Cardiac fibroblast (primary cell): ENCODE data around the gene ZNF22.
A peak's percentile ranks its signal among the peaks of the same experiment; 100 is the strongest.

ENCODE experiments used
- DNase-seq, 2 donors: peaks; one replicate each; pipeline versions ENCODE4 v3.0.0 to v3.0.0-alpha.2; 2010; ENCODE audit warnings: low read depth in 2 of 2
- H3K4me3 ChIP-seq, 2 donors: replicated peaks in 1 of 2; 1 replicate in 1 of 2; 2 replicates in 1 of 2; pipeline ENCODE4 v1.5.1; 2011; ENCODE audit warnings: low read depth in 2 of 2, low read length in 2 of 2, mild to moderate bottlenecking in 2 of 2, moderate library complexity in 1 of 2
- CTCF ChIP-seq: IDR thresholded peaks from one replicate; pipeline ENCODE4 v1.5.1; 2011; ENCODE audit warnings: low read depth, mild to moderate bottlenecking, low read length, inconsistent platforms

Gene ZNF22

DNA sequence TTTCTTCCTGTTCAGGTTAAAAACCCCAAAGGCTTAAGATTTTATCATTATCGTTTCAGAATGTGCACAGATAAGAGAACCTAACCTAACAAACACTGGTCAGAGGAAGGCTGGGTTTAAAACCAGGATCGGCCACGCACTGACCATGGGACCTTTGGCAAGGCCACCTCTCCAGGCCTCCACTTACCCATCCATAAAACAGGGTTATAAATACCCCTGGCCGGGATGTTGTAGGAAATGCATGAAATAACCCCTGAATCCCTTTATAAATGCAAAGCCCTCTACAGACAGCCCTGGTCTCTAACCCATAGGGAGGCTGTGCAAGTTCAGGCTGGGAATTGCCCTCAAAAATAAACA lies 22.5 kb upstream of the ZNF22 start:
- no peak for TF ChIP-seq CTCF
- H3K4me3 ChIP-seq, result peak overlapping the region; percentile 72 to 73
- no peak for DNase-seq

GRCh38 chr10:44978570-44979280 lies 22.0 kb upstream of the ZNF22 start, which contains the start of gene DEPP1:
DEPP1 (minus strand) TSS chr10:44978809; CDS start chr10:44978030, 779 bp downstream.
- peak within 1 kb of the TSS; percentile 72 to 73 for H3K4me3 ChIP-seq
- peak; percentile 14 for TF ChIP-seq CTCF
- DNase-seq, result peak; percentile 90 to 98

DNA sequence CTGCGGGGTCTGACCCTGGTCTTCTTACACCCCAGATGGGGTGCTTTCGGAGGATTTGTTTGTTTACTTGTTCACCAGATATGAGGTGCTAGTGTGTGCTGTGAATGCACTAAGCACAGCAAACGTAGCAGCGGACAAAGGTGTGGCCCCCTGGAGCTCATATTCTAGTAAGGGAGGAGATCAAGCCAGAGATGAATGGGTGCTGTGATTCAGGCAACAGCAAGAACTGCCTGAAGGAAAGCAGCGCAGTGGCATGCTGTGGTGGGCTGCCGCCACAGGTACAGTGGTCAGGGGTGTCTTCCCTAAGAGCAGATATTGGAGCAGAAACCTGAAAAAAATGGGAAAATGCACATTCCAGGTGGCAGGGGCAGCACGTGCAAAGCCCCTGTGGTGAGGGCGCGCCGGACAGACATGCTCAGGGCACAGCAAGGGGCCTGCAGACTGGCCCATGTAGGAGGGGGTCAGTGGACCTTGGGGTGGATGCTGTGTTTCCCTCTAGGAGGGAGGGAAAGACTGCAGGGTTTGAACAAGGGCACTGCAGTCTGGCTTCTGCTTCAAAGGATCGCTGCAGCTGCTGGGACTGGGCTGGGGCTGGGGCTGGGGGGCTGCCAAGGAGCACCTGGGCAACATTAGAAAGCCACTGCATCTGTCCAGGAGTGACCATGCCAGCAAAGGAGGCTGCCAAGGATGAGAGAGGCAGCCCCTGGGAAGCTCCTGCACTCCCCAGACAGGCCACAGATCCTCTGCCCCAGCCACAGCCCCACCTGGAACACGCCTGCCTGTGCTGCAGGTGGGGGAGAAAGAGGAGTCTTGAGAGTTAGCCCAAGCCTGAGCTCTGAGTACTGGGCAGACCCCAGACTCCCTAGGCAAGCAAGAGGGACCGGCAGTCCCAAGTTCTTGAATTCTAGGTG lies 21.2 kb upstream of the ZNF22 start:
- no peak for DNase-seq
- TF ChIP-seq CTCF, result no peak
- H3K4me3 ChIP-seq, result no peak overlapping the region

DNA sequence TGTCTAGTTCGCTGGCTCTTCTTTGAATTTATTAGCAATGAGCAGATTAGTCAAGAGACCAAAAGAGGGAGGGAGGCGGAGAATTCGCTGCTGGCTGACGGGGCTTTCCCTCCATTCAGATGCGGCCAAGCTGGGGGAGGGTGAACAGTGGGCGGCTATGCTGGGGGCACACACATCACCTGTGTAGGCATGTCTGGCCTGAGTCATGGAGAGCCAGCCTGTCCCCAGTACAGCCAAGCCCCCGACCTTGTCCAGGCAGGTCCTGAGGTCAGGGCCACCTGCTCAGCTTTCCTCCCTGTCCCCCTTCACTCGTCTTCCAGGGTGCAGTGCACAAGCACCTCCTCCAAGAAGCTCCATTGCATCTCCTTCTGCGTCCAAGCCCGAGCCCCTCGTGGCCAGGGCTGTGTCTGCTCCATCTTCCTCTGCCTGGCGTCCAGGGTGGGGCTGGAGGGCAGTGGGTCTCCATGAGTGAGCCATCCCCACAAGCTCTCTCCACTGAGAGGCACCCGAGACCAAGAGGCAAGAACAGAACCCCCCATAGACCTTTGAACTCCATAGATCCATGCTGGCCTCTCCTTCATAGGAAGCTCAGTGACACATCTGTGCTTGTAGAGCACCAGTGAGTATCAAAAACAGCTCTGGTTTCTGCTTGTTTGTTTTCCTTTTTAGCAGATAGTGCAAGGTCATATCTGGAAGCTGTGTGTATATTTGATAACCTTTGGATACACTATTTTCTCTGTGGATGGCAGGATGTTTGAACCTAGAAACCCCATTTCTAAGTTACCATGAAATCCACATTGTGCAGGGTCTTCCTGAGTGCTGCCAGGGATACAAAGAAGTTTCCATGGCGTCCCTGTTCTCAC lies 20.2 kb upstream of the ZNF22 start:
- no peak overlapping the region for H3K4me3 ChIP-seq
- DNase-seq, result no peak
- TF ChIP-seq CTCF, result no peak

DNA sequence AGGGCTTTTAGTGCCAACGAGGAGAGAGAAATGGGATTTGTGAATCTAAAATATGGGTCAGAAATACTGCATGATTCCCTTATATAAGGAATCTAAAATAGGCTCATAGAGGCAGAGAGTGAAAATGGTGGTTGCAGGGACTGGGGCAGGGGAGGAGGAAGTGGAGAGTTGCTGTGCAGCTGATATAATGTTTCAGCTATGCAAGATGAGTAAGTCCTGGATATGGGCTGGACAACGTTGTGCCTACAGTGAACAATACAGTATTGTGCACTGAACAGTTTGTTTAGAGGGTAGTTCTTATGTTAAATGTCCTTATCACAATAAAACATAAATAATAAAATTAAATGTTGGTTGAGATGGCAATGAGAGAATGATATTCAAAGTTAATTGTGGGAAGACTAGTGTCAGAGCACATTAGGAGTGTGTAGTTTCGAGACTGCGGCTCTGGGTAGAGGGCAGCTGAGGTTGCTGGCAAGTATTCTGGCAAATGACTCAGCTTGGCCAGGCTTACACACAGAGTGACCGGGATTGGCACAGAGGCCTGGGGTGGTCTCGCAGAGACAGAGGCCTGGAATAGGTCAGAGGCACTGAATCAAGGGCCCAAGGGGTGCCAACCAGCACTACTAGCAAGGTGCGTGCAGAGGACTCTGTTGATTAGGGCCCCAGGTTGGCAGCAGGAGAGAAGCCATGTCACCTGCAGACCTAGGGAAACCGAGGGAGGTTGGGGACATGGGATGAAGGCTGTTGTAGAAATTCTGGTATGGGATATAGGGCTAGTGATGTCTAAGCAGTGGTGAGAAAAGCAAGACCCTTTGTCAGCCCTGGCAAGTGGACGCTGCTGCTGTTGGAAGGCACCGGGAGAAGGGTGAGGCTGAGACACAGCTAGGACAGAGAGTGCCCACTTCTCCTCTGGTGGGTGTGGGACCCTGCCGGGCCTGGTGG lies 19.3 kb upstream of the ZNF22 start:
- no peak for TF ChIP-seq CTCF
- peak; percentile 86 to 93 for DNase-seq
- H3K4me3 ChIP-seq, result no peak overlapping the region
